HCT116 (cell line): ENCODE results near the gene MED12. TPM values are rescaled to one million over a fixed set of nuclear protein-coding genes. Genes with fewer than 3 reads are reported as not detected.

Experiments used
- ATAC-seq: fragments of 200-7000 bp; cut with Tn5 transposase; 2 replicates; pipeline ENCODE4 v1.9.1; 2020; ENCODE audit warnings: mild to moderate bottlenecking, moderate library complexity
- BruUV-seq: library from RNA; stranded (reverse); fragments of 400-500 nt; replicated peaks from 2 replicates; lab custom pipeline; 2021; lab: Mats Ljungman, UMichigan
- CTCF ChIA-PET: fragments of 300-600 bp; sonication (Branson Sonifier 250); formaldehyde crosslinking; loops from one replicate; lab custom pipeline; 2021; ENCODE audit warnings: antibody characterized with exemption; lab: Charles Lee
- POLR2A ChIA-PET: fragments of 300-600, 350-600 bp; sonication (Branson Sonifier 250); formaldehyde crosslinking; loops from one replicate; lab custom pipeline; 2021; ENCODE audit warnings: antibody characterized with exemption; lab: Charles Lee
- RAD21 ChIA-PET, 2 experiments: fragments of 300-600 bp; sonication (Branson Sonifier 250); formaldehyde crosslinking; loops; one replicate each; lab custom pipeline; 2023; ENCODE audit warnings: low total read pairs in 2 of 2; ENCODE audit not compliant: uncharacterized antibody in 2 of 2, unreplicated experiment in 2 of 2, low non-redundant PET in 1 of 2; lab: Charles Lee
- DNase-seq: peaks from one replicate; pipeline ENCODE4 v3.0.0-alpha.2; 2010; ENCODE audit warnings: low read depth, low spot score
- H2AFZ ChIP-seq: fragments of 200-600 bp; shearing (Covaris generic), sonication (generic); 2 replicates; pipeline ENCODE4 v1.6.1; 2017; ENCODE audit warnings: low read depth, mixed run types, mixed read lengths, antibody characterized with exemption, low read length; ENCODE audit not compliant: poor library complexity, severe bottlenecking
- H3K27ac ChIP-seq: 2 replicates; pipeline ENCODE4 v1.5.1; 2012; ENCODE audit warnings: low read depth, low read length
- H3K27me3 ChIP-seq: fragments of 200-600 bp; sonication (generic); 2 replicates; pipeline ENCODE4 v1.6.1; 2016; ENCODE audit warnings: mixed run types, low read length, mixed read lengths; ENCODE audit not compliant: insufficient read depth
- H3K36me3 ChIP-seq, 2 experiments: fragments of 200-500 bp in 1 of 2; fragments of 200-600 bp in 1 of 2; sonication (Bioruptor generic) in 1 of 2; sonication (generic) in 1 of 2; 2 replicates each; pipeline versions ENCODE4 v1.5.1 to v1.6.1; 2014 to 2016; ENCODE audit warnings: low read length in 2 of 2, inconsistent platforms in 1 of 2, mixed read lengths in 1 of 2, mixed run types in 1 of 2; ENCODE audit not compliant: insufficient read depth in 2 of 2, control insufficient read depth in 1 of 2
- H3K4me1 ChIP-seq, 2 experiments: fragments of 200-600 bp in 1 of 2; sonication (generic) in 1 of 2; 2 replicates each; pipeline versions ENCODE4 v1.5.1 to v1.6.1; 2012 to 2017; ENCODE audit warnings: low read length in 2 of 2, inconsistent platforms in 1 of 2, mild to moderate bottlenecking in 1 of 2, mixed read lengths in 1 of 2, mixed run types in 1 of 2, moderate library complexity in 1 of 2; ENCODE audit not compliant: insufficient read depth in 2 of 2, control insufficient read depth in 1 of 2
- H3K4me2 ChIP-seq: fragments of 200-600 bp; sonication (generic); 2 replicates; pipeline ENCODE4 v1.6.1; 2017; ENCODE audit warnings: mixed run types, low read length, mixed read lengths
- H3K4me3 ChIP-seq, 2 experiments: fragments of 200-600 bp in 1 of 2; sonication (generic) in 1 of 2; replicated peaks in 1 of 2; 2 replicates each; pipeline ENCODE4 v1.5.1; 2011 to 2016; ENCODE audit warnings: low read length in 2 of 2, control low read depth in 1 of 2, low read depth in 1 of 2, mild to moderate bottlenecking in 1 of 2, mixed read lengths in 1 of 2, mixed run types in 1 of 2
- H3K79me2 ChIP-seq: fragments of 200-600 bp; sonication (generic); 2 replicates; pipeline ENCODE4 v1.6.1; 2017; ENCODE audit warnings: mild to moderate bottlenecking, mixed run types, low read length, moderate library complexity, mixed read lengths; ENCODE audit not compliant: insufficient read depth
- H3K9ac ChIP-seq: fragments of 200-600 bp; sonication (generic); 2 replicates; pipeline ENCODE4 v1.6.1; 2016; ENCODE audit warnings: low read length, mixed read lengths
- H3K9me2 ChIP-seq: fragments of 200-600 bp; sonication (generic), shearing (Covaris generic); 2 replicates; pipeline ENCODE4 v1.6.1; 2017; ENCODE audit warnings: mixed run types, mild to moderate bottlenecking, moderate library complexity; ENCODE audit not compliant: insufficient read depth
- H3K9me3 ChIP-seq, 2 experiments: fragments of 200-500 bp in 1 of 2; fragments of 200-600 bp in 1 of 2; sonication (Bioruptor generic) in 1 of 2; sonication (generic) in 1 of 2; 2 replicates each; pipeline ENCODE4 v1.6.1; 2014 to 2017; ENCODE audit warnings: low read length in 2 of 2, mixed read lengths in 2 of 2, inconsistent platforms in 1 of 2, low read depth in 1 of 2, mild to moderate bottlenecking in 1 of 2, mixed run types in 1 of 2, moderate library complexity in 1 of 2; ENCODE audit not compliant: control insufficient read depth in 1 of 2, insufficient read depth in 1 of 2
- H4K20me1 ChIP-seq: fragments of 200-600 bp; sonication (generic), shearing (Covaris generic); 2 replicates; pipeline ENCODE4 v1.6.1; 2017; ENCODE audit warnings: mixed run types, mild to moderate bottlenecking, moderate library complexity; ENCODE audit not compliant: insufficient read depth
- EGR1 ChIP-seq: IDR thresholded peaks from 2 replicates; pipeline ENCODE4 v1.6.1; 2012; ENCODE audit warnings: low read depth
- ELF1 ChIP-seq: IDR thresholded peaks from 2 replicates; pipeline ENCODE4 v1.6.1; 2012; ENCODE audit warnings: low read depth, borderline replicate concordance
- EZH2 ChIP-seq: fragments of 200-600 bp; sonication (generic); IDR thresholded peaks from 2 replicates; pipeline ENCODE4 v1.6.1; 2017; ENCODE audit warnings: antibody characterized with exemption, mixed run types
- EZH2phosphoT487 ChIP-seq: fragments of 200-600 bp; IDR thresholded peaks from 2 replicates; pipeline ENCODE4 v1.6.1; 2018; ENCODE audit warnings: antibody characterized with exemption, borderline replicate concordance
- FOSL1 ChIP-seq: IDR thresholded peaks from 2 replicates; pipeline ENCODE4 v1.6.1; 2012; ENCODE audit warnings: low read depth
- JUND ChIP-seq: IDR thresholded peaks from 2 replicates; pipeline ENCODE4 v1.6.1; 2012
- POLR2A ChIP-seq: IDR thresholded peaks from 2 replicates; pipeline ENCODE4 v1.7.0; 2011; ENCODE audit warnings: borderline replicate concordance; ENCODE audit not compliant: insufficient read depth, insufficient read length; ENCODE audit errors: extremely low read depth
- RAD21 ChIP-seq: IDR thresholded peaks from 2 replicates; pipeline ENCODE4 v1.6.1; 2012; ENCODE audit warnings: low read depth, mild to moderate bottlenecking
- REST ChIP-seq: IDR thresholded peaks from 2 replicates; pipeline ENCODE4 v1.6.1; 2012; ENCODE audit warnings: low read depth
- SIN3A ChIP-seq: IDR thresholded peaks from 2 replicates; pipeline ENCODE4 v1.6.1; 2012; ENCODE audit warnings: low read depth
- SRF ChIP-seq: IDR thresholded peaks from 2 replicates; pipeline ENCODE4 v1.6.1; 2012; ENCODE audit warnings: low read depth
- TCF7L2 ChIP-seq: IDR thresholded peaks from 2 replicates; pipeline ENCODE4 v1.7.0; 2011; ENCODE audit warnings: borderline replicate concordance, inconsistent platforms; ENCODE audit not compliant: insufficient read depth, insufficient read length; ENCODE audit errors: extremely low read depth
- YY1 ChIP-seq: IDR thresholded peaks from 2 replicates; pipeline ENCODE4 v1.6.1; 2011; ENCODE audit warnings: low read length, low read depth, moderate library complexity, mild to moderate bottlenecking; ENCODE audit not compliant: insufficient replicate concordance; ENCODE audit errors: extremely low read depth
- ZBTB33 ChIP-seq: IDR thresholded peaks from 2 replicates; pipeline ENCODE4 v1.6.1; 2011; ENCODE audit warnings: mild to moderate bottlenecking, low read length, moderate library complexity; ENCODE audit not compliant: insufficient replicate concordance; ENCODE audit errors: extremely low read depth
- ZFX ChIP-seq: fragments of 450-650 bp; IDR thresholded peaks from 2 replicates; pipeline ENCODE4 v1.6.1; 2017
- ZNF274 ChIP-seq: fragments of 200-500 bp; sonication (Bioruptor generic); IDR thresholded peaks from 2 replicates; pipeline ENCODE4 v1.6.1; 2014; ENCODE audit warnings: mild to moderate bottlenecking, low read depth, low read length, inconsistent platforms
- intact Hi-C: fragments of 100-400 bp; cut with micrococcal nuclease; formaldehyde crosslinking; loops from 2 replicates; pipeline ENCODE4 v1.10.0; 2022
- total RNA-seq: library from RNA; stranded (reverse); gene quantifications from one replicate; pipeline ENCODE4 v1.2.1, GENCODE V29; 2021; ENCODE audit not compliant: unreplicated experiment

MED12 gene
- total RNA-seq, 1 experiment from 2014 or later = 32.8 TPM

GRCh38 chrX:71160475-71160874, 42.1 kb downstream of the MED12 start:
- ChIA-PET RAD21 (no interaction called here), POLR2A (no interaction called here), CTCF (no interaction called here)
- H3K27me3 ChIP-seq = no peaks in the 10 kb centered on the region
- H3K9me3 ChIP-seq = no peaks in the 10 kb centered on the region
- TF ChIP-seq TCF7L2 (no peak), POLR2A (no peak), SRF (no peak), JUND (no peak), REST (no peak), EZH2phosphoT487 (no peak)
- DNase-seq = no peak
- no peak overlapping the region for H3K9ac ChIP-seq
- H3K27ac ChIP-seq = no peak overlapping the region
- H3K79me2 ChIP-seq = no peaks in the 10 kb centered on the region
- H4K20me1 ChIP-seq = no peaks in the 10 kb centered on the region
- H2AFZ ChIP-seq = no peak overlapping the region
- no peaks in the 10 kb centered on the region for H3K36me3 ChIP-seq
- no peaks in the 10 kb centered on the region for H3K9me2 ChIP-seq
- no peak for ATAC-seq
- H3K4me2 ChIP-seq = no peak overlapping the region
- H3K4me3 ChIP-seq = no peak overlapping the region
- intact Hi-C loops = no loop called here
- no peaks in the 10 kb centered on the region for H3K4me1 ChIP-seq
- no TSS peak for BruUV-seq

- Histone ChIP-seq H3K9me2 (no peaks in the 10 kb centered on the region), H3K27me3 (no peaks in the 10 kb centered on the region), H3K4me3 (no peak overlapping the region), H3K27ac (no peak overlapping the region), H3K9ac (no peak overlapping the region), H3K4me1 (no peaks in the 10 kb centered on the region), H3K9me3 (no peaks in the 10 kb centered on the region), H4K20me1 (no peaks in the 10 kb centered on the region), H3K36me3 (no peaks in the 10 kb centered on the region), H3K79me2 (no peaks in the 10 kb centered on the region), H3K4me2 (no peak overlapping the region), H2AFZ (no peak overlapping the region)
- intact Hi-C loops = no loop called here
- ATAC-seq = no peak
- ChIA-PET CTCF (no interaction called here), RAD21 (no interaction called here), POLR2A (no interaction called here)
- no TSS peak for BruUV-seq
- DNase-seq = no peak
- TF ChIP-seq FOSL1 (no peak), SIN3A (no peak), ELF1 (no peak), ZFX (no peak), RAD21 (no peak), JUND (no peak), ZBTB33 (no peak), EZH2 (no peak), EGR1 (no peak), POLR2A (no peak), ZNF274 (no peak), YY1 (no peak), EZH2phosphoT487 (no peak)
These were observed 44.6 kb downstream of the MED12 start for GRCh38 chrX:71162981-71163380.
